K562 (cell line): ENCODE results near the gene BMI1. TPM values are rescaled to one million over a fixed set of nuclear protein-coding genes. Genes with fewer than 3 reads are reported as not detected.

Experiments used
- ELK3 ChIP-seq: fragments of 450-650 bp; formaldehyde crosslinking; IDR thresholded peaks from 2 replicates; pipeline ENCODE4 v1.4.0; 2020; ENCODE audit warnings: mild to moderate bottlenecking
- FOXK1 ChIP-seq: sonication (generic); formaldehyde crosslinking; IDR thresholded peaks from 2 replicates; pipeline ENCODE4 v1.8.0; 2022; ENCODE audit warnings: missing genetic modification reagents, mild to moderate bottlenecking, borderline replicate concordance
- HNRNPK ChIP-seq: fragments of 200-400 bp; formaldehyde crosslinking; IDR thresholded peaks from one replicate; pipeline ENCODE4 v1.6.1; 2018; ENCODE audit warnings: mild to moderate bottlenecking, low read depth, low read length; ENCODE audit not compliant: poor library complexity, severe bottlenecking
- KLF13 ChIP-seq: fragments of 450-650 bp; IDR thresholded peaks from 2 replicates; pipeline ENCODE4 v1.6.1; 2016; ENCODE audit warnings: missing genetic modification characterization, low read depth, mild to moderate bottlenecking, missing compliant biosample characterization, moderate library complexity, borderline replicate concordance
- MECOM ChIP-seq: fragments of 250-450 bp; sonication (Bioruptor Pico); IDR thresholded peaks from 2 replicates; pipeline ENCODE4 v1.8.0; 2022; ENCODE audit warnings: inconsistent platforms
- PCBP2 ChIP-seq: fragments of 200-400 bp; formaldehyde crosslinking; IDR thresholded peaks from 2 replicates; pipeline ENCODE4 v1.6.1; 2018; ENCODE audit warnings: low read length, low read depth, mild to moderate bottlenecking, moderate library complexity; ENCODE audit not compliant: poor library complexity, severe bottlenecking
- PHF20 ChIP-seq: fragments of 450-650 bp; IDR thresholded peaks from 2 replicates; pipeline ENCODE4 v1.6.1; 2018; ENCODE audit not compliant: partially characterized antibody
- PHF8 ChIP-seq: fragments of 200-600 bp; sonication (generic); IDR thresholded peaks from 2 replicates; pipeline ENCODE4 v1.6.1; 2012; ENCODE audit warnings: mixed run types, mild to moderate bottlenecking, inconsistent platforms, low read length, moderate library complexity, borderline replicate concordance
- RBBP5 ChIP-seq: fragments of 200-600 bp; sonication (generic); IDR thresholded peaks from 2 replicates; pipeline ENCODE4 v1.6.1; 2012; ENCODE audit warnings: borderline replicate concordance, mild to moderate bottlenecking, low read length, control low read depth, inconsistent platforms; ENCODE audit not compliant: insufficient read depth, poor library complexity, severe bottlenecking
- RBM39 ChIP-seq: fragments of 200-400 bp; formaldehyde crosslinking; optimal IDR thresholded peaks from 2 replicates; pipeline ENCODE3; 2018; ENCODE audit warnings: low read depth, low read length
- TRIM24 ChIP-seq, 2 experiments: fragments of 450-650 bp; IDR thresholded peaks; 2 replicates each; pipeline ENCODE4 v1.6.1; 2016
- VEZF1 ChIP-seq: fragments of 200-800 bp; sonication (Bioruptor generic); IDR thresholded peaks from 2 replicates; pipeline ENCODE4 v1.6.1; 2017; ENCODE audit warnings: missing genetic modification characterization, missing compliant biosample characterization
- ZBTB17 ChIP-seq: fragments of 450-650 bp; formaldehyde crosslinking; IDR thresholded peaks from 2 replicates; pipeline ENCODE4 v1.4.0; 2020; ENCODE audit warnings: mild to moderate bottlenecking
- ZNF3 ChIP-seq: fragments of 250-450 bp; sonication (Bioruptor Pico); IDR thresholded peaks from 2 replicates; pipeline ENCODE4 v1.5.0; 2021; ENCODE audit warnings: mild to moderate bottlenecking, moderate library complexity
- polyA plus RNA-seq, 8 experiments: library from polyadenylated mRNA; depleted of rRNA in 4 of 8; stranded (reverse) in 5 of 8; unstranded in 3 of 8; fragments of >200 nt; fragmentation: Nextera tagmentation in 2 of 8; fragmentation: Illumina TruSeq in 1 of 8; extraction: Ambion mirVana in 2 of 8; extraction: Trizol in 1 of 8; gene quantifications; 2 replicates each; pipeline versions ENCODE4 v1.2.1 to v1.2.3, GENCODE V29; 2011 to 2014; ENCODE audit warnings: inconsistent platforms in 1 of 8, missing spikeins in 1 of 8
- total RNA-seq, 7 experiments: library from RNA; depleted of rRNA in 6 of 7; stranded (reverse); fragments of >200 nt in 6 of 7; fragmentation: Illumina TruSeq in 2 of 7; extraction: Trizol in 2 of 7; gene quantifications; 2 replicates each; pipeline versions ENCODE4 v1.2.1 to v1.2.3, GENCODE V29; 2011 to 2021; ENCODE audit warnings: low replicate concordance in 1 of 7

BMI1 gene
- total and polyA plus RNA-seq, 9 of the 15 experiments (the other 6 are each of a cell fraction or from before 2014, with no cell fraction given): 21.4 to 103 (median 70.8) TPM

DNA sequence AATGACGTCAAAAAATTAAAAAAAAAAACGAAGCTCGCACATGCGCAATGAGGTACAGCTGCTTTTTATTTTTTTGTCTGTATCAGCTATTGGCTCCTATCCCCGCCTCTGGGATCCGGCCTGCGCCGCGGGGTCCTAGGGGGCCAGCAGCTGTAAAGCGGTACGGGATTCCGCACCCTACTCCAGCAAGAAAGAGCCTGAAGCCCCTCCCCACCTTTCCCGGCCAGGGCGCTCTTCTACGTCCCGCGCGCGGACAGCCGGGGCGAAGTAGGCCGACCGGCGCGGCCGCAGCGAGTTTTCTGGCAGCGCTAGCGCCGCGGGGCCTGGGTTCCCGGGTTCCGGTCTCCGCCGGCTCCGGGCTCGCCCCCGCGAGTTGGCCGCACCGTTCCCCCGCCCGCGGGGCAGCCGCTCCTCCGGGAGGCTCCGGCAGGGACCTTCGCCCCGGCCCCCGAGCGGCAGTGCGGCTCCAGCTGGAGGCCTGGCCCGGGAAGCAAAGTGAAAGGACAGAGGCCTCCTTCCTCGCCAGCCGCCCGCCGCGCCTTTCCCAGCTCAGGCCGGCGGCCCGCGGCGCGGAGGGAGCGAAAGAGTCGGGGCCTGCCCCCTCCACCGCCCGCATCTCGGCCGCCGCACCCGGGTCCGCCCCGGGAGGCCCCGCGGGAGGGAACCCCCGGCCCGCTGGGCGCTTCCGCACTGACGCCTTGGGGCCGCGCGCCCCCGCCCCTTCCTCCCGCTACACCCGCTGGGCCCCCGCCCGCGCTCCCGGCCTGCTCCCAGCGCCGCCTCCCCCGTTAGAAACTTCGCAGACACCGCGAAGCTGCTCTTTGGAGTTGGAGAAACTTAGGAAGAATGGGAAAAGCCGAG is 19.7 kb downstream of the BMI1 start (continued):
- TF ChIP-seq ZNF3 (CRISPR knock-in tag) (no peak), VEZF1 (CRISPR knock-in tag) (peak; percentile 97), KLF13 (tag) (no peak; the same call in 1 of the 2 replicates), ELK3 (CRISPR knock-in tag) (no peak), RBBP5 (peak; percentile 73), ZBTB17 (CRISPR knock-in tag) (peak; percentile 87), TRIM24 (IDR thresholded peaks at IDR 0.05) (no peak), RBM39 (no peak), FOXK1 (CRISPR knock-in tag) (no peak), PCBP2 (no peak), PHF8 (peak; percentile 88), PHF20 (peak; percentile 37), HNRNPK (no peak), MECOM (CRISPR knock-in tag) (no peak)
